Measurements from ENCODE around the gene PRKRA. TPM values are rescaled to one million over a fixed set of nuclear protein-coding genes. Genes with fewer than 3 reads are reported as not detected.

The PRKRA gene
- total RNA-seq (2022; extraction: Qiagen RNA extraction), result 26.6 to 32.1 TPM (median 29.9 TPM) in 5 replicates

DNA sequence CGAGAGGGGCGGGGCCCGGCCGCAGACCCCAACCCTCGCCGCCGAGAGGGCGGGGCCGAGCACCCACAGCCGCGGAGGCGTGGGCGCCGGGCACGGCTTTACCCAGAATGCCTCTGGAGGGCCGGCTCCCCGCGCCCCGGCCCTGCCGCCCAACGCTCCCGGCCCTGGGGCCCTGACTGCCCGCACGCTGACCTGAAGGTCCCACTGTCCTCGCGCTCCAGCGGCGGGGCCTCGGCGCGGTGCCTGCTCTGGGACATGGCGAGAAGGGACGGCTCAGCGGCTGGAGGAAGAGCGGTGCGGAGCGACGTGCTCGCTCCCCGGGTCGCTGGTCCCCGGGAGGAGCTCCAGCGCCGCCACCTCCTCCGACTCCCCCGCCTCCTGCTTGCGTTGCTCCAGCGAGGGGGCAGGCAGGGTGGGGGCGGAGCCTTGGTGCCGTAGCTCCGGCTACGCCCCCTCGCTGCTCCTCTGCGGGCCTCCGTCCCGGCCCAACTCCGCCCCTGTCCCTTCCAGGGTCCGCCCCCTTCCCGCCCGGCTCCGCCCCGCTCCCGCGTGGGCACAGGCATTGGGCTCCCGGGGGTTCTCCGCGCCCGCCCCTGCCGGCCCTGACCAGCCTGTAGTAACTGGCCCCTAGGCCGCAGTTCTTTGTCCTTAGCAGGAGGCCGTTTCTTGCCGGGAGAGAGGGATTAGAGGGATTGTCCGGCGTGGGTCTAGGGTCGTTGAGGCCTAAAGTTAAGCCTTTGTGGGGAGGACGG is at the start of gene PRKRA, which contains the start of gene PJVK:
TSS of gene PRKRA (minus strand) at position 402 of the 752 bp plus-strand sequence. CDS start at position 257, 145 bp downstream.
TSS of gene PJVK (plus strand) at position 605 of the 752 bp plus-strand sequence. CDS start 2,032 bp downstream, outside the sequence.

DNA sequence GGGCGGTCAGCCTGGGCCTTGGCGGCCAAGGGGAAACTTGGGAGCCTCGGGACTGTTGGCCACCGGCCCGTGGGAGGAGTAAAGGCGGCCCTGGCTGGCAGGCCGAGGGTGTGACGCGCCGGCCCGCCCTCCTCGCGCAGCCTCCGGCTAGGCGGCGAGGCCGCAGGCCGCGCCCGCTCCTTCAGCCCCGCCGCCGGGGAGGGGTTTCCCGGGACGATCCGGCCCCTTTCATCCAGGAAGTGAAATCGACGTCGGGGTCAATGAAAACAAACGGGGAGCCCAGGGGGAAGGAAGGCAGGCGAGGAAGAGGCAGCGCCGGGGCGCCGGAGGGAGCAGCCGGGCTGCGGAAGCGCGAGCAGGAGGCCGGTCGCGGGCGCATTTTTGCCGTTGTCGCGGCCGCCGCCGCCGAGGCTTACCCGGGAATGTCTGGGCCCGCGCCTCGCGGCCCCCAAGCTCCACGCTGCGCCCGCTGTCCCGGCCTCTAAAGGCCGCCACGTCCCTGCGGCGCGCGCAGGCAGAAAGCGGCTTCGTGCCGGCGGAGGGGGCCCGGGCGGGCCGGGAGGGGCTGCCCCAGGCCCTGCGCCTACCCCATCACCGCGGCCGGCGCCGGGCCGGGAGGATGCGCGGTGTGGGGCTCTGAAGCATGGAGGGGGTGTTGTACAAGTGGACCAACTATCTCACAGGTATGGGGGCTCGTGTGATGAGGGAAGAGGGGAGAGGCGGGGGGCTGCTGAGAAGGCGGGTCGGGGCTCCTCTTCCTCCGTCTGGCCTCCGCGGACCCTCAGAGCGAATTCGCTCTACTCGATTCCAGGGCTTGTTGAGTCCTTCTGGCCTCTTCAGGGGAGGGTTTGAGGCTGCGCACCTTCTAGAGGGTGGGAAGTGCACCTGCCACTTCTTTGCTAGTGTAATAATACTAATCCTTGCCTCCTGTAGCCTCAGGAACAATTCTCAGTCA is 29.5 kb upstream of the PRKRA start, which contains the start of gene PLEKHA3:
TSS of gene PLEKHA3 (plus strand) at position 231 of the 955 bp plus-strand sequence. CDS start at position 644, 413 bp downstream.

DNA sequence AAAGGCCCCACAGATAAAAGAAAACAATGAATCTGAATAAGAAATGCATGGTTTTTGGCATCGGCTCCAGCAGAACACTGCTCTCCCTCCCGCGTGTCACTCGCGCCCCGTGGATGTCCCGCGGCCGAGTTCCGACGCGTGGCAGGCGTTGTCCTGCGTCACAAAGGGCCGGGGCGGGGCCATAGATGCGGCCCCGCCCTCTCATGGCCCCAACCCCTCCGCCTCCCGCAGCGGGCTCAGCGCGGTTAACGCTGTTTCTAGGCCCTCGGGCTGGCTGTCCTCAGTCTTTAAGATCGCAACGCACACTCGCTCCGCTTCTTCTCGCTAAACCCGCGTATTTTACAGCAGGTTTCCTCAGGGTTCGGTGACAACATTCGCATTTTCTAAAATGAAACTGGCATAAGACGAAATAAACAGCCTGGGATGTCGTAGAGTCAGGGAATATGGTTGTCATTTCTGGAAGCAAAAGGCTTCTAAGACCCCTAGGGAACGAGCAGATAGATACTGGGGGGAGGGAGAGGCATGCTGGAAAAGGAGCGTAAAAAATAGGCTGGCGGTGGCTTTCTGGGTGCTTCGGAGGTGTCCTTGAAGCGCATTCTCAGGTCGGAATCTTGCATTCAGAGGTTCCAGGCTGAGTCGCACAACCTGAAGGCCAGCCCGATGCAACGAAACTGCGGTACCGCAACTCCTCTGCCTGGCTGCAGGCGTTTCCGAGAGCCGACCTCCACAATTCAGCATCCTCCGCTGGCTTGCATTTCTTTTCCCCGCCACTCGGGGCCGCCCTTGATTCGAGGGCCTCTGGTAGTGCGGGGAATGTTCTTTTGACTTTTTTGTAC is 27.7 kb upstream of the PRKRA start, which contains the start of gene FKBP7:
TSS of gene FKBP7 (minus strand) at position 162 of the 836 bp plus-strand sequence. CDS start at position 61, 101 bp downstream.

Other genes starting within 250 kb of the PRKRA start
- 1.5 to 2.2 TPM (median 1.5 TPM) in 5 replicates for gene PJVK, start 203 bp upstream of the PRKRA start, total RNA-seq (2022; extraction: Qiagen RNA extraction)
- gene FKBP7, start 27.4 kb upstream of the PRKRA start, total RNA-seq (2022; extraction: Qiagen RNA extraction), result 8.7 to 12.3 TPM (median 11.1 TPM) in 5 replicates
- 10.9 to 15.9 TPM (median 15.7 TPM) in 5 replicates for gene PLEKHA3, start 29.3 kb upstream of the PRKRA start, total RNA-seq (2022; extraction: Qiagen RNA extraction)